ENCODE data around the gene MND1.

Gene MND1

DNA sequence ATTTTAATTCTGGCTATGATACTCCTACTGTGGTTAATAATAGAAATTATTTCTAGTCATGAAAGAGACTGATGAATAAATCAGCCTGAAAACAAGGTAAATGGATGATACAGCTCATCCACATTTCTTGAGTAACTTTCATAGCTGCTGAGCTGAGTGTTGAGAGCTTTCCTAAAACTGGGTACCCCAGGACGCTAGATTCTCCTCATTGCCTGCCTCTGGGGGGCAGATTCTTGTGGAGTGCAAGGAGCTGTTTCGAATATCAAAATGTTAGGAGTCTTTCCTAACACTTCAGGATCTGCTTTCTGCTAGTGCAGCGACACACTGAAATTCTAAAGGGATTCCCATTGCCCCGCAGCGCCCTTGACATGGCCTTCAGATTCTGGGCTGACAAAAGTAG is 2.1 kb downstream of the MND1 start:
- no peak for DNase-seq

DNA sequence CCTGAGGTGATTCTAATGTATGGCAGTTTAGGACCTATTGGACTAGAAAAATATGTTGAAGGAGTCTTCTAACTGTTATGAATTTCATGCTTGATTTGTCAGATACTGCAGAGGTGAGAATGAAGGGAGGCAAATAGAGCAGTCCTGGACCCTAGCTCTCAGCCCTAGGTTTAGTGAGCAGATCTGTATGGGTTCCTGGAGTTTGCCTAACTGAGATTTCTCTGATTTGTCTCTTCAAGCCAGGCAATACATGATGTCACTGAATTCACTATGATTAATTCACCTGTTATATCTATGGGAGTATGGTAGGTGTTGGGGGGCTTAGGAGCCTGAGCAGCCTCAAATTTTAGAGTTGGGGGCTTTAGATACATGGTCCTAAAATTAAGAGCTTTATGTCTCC is 2.6 kb downstream of the MND1 start:
- DNase-seq = no peak

DNA sequence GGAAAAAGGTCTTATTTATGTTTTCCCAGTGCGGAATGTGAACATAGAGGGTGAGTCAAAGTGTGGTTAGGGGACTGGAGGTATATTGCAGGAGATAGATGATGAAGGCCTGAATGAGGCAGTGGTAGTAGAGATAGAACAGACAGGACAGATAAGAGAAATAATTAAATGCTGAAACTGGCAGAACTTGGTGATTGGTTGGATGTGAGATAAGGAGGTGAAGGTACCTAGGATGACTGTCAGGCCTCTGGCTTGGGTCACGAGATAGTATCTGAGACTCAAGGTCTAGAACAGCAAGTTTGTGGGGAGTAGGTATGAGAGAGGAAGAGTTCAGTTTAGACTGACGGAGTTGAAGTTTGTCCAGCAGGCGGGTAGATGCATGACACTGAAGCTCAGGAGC is 3.5 kb downstream of the MND1 start:
- no peak for DNase-seq

DNA sequence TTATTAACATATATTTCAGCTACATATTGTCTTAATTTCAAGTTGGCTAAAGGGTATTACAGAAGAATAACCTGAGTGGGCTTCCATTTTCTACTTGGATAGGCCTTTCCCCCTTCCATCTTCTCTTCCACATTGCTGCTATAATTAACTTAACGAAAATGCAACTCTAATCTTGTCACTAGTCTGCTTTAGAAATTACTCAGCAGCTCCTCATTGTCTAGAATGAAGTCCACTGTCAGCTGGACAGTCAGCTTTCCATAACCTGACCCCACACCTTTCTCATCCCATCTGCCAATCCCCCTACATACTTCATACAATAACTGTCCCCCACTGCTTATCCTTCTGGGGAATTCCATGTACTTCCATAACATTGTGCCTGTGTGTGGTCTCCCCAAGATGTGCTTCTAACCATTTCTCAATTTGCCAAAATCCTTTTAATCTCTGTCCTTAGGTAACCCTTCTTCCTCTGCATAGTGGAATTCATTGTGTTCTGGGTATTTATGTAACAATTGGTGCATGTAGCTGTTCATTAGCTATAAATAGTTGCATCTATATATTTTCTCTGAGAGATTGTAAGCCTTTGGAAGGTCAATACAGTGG is 4.8 kb downstream of the MND1 start:
- no peak for DNase-seq

DNA sequence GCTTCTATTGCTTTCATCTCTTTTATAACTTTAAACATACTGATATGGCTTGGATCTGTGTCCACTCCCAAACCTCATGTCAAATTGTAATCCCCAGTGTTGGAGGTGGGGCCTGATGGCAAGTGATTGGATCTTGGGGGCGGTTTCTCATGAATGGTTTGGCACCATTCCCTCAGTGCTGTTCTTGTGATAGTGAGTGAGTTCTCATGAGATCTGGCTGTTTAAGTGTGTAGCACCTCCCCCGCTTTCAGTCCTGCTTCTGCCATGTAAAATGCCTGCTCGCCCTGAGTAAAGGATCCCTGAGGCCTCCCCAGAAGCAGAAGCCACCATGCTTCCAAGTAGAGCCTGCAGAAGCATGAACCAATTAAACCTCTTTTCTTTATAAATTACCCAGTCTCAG is 17.7 kb downstream of the MND1 start:
- DNase-seq = no peak

DNA sequence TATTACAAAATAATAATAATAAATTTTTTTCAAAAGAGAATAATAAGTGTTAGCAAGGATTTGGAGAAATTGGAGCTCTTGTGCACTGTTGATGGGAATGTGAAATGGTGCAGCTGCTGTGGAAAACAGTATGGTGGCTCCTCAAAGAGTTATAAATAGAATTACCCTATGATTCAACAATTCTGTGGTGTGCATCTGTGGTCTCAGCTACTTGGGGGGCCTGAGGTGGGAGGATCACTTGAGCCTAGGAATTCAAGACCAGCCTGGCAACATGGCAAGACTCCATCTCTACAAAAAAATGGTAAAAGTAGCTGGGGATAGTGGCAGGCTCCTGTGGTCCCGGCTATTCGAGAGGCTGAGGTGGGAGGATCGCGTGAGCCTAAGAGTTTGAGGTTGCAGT is 19.6 kb downstream of the MND1 start:
- no peak for DNase-seq

DNA sequence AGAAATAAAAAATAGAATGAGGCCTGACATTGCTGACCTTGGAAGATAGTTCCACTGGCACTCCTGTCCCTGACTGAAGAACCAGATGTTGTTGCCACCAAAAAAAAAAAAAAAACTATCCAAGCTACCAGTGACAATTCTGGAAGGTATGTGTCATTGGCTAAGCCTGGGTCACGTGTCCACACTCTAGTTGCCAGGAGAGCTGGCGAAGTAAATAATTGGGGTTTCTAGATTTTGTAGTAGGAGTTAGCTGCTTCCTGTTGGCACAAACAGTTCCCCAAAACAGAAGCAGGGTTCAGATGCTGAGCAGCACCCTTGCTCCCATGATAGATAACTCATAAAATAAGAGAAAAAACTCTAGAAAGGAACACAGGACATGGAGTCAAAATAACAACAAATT is 20.5 kb downstream of the MND1 start:
- DNase-seq = no peak

DNA sequence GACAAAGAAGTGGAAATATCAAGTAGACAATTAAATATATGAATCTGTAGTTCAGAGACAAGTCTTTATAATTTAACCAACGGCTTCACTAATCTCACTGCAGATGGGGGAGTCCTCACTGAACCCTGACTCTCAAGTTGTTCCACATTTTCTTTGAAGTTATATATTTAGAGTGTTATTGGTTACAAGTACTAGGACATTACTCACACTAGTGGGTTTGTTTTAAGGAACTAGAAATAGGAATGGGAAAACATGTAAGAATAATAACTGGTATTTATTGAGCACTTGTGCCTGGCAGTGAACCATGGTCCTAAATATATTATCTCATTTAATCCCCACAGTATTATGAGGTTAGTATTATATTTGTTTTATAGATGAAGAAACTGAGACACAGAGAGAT is 22.0 kb downstream of the MND1 start:
- no peak for DNase-seq

DNA sequence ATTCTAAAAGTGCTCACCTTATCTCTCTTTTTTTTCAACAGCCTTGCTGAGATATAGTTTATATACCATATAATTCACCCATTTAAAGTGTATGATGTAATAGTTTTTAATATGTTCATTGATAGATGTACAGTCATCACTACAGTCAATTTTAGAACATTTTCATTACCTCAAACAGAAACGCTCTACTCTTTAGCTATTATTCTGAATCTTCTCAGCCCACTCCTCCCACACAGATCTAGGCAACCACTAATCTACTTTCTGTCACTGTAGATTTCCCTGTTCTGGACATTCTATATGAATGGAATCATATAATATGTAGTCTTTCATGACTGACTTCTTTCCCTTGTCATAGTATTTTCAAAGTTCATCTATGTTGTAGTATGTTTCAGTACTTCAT is 22.6 kb downstream of the MND1 start:
- DNase-seq = no peak

DNA sequence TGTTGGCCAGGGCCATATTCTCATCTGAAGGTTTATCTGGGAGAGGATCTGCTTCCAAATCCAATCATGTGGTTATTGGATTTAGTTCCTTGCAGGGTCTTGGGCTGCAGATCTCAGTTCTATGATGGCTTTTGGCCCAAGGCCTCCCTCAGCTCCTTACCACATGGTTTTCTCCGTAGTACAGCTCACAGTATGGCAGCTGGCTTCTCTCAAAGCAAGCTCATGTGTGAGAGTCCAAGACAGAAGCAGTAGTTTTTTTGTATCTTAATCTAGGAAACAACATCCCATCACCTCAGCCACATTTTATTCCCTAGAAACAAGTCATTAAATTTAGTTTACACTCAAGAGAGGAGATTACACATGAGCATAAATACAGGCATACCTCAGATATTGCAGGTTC is 24.5 kb downstream of the MND1 start:
- no peak for DNase-seq

DNA sequence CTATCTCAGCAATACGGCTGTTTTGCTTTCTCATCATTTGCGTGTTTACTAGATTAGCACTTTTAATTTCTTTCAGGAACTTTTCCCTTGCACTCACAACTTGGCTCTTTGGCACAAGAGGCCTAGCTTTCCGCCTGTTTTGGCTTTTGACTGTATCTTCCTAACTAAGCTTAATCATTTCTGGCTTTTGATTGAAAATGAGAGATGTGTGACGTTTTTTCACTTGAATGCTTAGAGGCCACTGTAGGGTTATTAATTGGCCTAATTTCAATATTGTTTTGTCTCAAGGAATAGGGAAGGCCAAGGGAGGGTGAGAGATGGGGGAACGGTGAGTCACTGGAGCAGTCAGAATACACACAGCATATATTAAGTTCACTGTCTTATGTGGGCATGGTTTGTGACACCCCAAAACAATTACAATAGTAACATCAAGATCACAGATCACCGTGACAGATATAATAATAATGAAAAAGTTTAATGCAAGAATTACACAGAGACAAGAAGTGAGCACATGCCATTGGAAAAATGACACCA is 27.3 kb downstream of the MND1 start:
- no peak for DNase-seq

DNA sequence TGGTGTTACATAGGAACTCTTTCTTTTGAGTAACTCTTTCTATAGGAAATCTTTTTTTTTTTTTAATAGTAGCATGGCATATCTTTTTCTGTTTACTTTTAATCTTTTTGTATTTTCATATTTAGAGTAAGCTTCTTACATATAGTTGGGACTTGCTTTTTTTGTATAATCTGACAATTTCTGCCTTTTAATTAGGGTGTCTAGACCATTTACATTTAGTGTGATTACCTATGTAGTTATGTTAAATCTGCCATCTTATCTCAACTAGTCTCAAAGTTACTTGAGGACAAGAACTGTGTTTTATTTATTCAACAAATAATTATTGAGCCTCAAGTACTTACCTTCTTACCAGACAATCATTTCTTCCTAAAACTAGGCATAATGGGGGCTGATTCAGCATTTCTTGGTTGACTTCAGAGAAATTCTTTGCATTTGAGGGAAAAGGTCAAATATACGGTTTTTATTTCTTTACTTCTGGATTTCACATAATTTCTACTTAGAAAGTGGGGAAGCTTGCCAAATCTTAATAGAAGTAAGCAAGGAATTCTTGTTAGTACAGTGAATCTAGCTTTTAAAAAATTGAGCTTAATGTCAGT is 28.6 kb downstream of the MND1 start:
- DNase-seq = no peak

DNA sequence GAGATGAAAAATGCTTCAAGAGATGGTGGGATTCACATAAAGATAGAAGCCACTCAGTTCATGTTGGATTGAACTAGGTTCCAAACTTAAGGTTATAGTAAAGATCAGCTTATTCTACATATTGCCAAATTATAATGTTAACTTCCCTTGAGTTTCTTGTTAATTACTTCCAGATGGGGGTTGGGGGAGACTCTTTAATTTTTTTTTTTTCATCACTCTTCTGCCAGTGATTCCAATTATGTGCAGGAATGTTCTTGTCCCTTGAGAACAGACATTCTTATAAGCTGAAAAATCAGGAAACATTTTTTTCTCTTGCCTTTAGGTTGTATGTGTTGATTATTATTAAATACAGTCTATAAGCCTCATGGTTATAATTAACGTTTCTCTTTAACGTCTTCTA is 30.0 kb downstream of the MND1 start:
- DNase-seq = no peak

DNA sequence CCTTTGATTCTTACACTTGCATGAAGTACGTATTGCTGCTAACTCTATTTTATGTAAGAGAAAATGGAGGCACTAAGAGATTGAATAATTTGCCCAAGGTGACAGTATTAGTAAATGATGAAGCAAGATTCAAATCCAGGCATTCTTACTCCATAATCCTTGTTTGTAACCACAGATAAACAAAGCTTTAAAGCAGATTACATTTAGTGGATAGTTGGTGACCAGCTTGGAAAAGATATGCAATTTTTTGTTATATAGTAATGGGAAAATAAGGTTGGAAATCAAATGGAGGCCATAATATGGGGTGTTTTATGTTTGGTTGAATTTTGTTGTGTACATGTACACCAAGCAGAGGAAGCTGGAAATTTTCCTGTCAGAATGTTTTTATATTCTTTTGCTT is 30.8 kb downstream of the MND1 start:
- DNase-seq = no peak

DNA sequence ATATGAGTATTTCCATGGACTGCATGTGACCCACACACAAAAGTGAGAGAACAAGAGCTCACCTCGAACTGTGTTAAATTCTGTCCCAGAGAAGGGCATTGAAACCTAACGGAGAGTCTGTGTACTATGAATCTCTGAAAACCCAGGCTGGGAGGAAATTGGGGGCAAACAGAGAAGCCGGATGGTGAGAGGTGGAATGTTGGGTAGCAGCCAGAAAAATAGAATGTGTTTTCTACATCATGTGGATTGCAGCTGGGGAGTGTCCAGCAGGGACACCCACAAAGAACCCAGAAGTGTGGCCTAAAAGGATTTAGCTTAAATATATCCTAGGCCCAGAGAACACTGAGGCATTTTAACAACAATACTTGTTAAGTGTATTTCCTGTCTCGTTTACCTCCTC is 38.6 kb downstream of the MND1 start:
- no peak for DNase-seq

DNA sequence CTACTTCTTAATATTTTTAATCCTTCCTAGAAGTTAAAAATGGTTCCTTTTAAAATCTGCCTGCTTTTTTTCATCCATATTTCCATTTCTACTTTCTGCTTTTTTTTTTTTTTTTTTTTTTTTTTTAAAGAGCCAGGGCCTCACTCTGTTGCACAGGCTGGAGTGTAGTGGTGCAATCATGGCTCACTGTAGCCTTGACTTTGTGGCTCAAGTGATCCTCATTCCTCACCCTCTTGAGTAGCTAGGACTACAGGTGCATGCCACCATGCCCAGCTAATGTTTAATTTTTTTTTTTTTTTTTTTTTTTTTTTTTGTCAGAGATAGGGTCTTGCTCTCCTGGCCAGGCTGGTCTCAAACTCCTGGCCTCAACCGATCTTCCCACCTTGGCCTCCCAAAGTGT is 39.7 kb downstream of the MND1 start:
- no peak for DNase-seq

DNA sequence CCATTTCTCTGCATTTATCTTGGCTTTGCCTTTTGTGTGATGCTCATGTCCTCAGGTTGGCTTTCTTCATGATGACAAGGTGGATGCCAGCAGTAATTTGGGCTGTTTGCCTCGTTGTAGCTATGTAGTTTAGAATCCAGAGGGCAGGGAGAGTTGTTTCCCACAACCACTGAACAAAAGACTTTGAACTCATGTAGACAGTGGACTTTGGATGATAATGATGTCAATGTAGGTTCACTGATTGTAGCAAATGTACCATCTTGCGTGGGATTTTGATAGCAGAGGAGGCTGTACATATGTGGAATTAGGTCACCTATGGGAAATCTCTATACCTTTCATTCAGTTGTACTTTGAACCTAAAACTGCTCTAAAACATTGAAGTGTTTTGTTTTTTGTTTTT is 41.3 kb downstream of the MND1 start:
- DNase-seq = no peak

DNA sequence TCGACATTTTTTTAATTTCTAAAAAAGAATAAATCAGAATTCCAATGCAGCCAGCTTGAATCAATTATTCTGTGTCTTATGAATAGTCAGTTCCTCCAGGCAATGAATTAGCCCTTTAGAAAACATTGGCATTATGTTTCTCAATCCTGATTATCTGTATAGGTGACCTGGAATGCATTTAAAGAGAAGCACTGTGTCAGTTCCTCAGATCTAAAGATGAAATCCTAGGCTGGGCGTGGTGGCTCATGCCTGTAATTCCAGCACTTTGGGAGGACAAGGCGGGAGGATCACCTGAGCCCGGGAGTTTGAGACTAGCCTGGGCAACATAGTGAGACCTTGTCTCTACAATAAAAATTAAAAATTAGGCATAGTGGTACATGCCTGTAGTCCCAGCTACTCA is 43.5 kb downstream of the MND1 start:
- DNase-seq = no peak

DNA sequence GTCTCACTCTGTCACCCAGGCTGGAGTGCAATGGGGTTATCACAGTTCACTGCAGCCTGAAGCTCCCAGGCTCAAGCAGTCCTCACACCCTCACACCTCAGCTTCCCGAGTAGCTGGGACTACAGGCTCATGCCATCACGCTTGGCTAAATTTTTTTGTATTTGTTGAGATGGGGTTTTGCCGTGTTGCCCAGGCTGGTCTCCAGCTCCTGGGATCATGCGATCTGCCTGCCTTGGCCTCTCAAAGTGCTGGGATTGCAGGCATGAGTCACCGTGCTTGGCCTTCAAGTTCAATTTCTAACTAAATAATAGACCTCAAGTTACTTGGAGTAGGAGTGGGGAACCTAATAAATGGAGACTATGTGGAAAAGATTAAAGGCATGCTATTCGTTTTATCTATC is 48.9 kb downstream of the MND1 start:
- DNase-seq = no peak

DNA sequence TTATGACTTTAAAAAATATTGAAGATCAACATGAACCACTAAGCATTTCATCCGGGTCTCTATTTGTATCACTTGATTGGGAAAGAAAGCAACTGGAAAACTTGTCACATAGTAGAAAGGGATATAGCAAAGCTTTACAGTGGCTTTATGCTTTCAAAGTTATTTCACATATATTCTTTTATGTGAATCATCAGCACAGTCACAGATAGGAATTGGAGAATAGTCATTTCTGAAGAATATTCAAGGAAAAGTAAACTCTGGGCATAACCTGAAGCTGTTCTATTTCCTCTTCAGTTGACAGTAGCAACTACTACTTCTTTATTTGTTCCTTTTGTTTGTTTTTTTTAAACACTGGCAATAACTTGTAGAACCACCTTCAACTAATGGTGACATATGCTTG is 50.5 kb downstream of the MND1 start:
- DNase-seq = no peak

DNA sequence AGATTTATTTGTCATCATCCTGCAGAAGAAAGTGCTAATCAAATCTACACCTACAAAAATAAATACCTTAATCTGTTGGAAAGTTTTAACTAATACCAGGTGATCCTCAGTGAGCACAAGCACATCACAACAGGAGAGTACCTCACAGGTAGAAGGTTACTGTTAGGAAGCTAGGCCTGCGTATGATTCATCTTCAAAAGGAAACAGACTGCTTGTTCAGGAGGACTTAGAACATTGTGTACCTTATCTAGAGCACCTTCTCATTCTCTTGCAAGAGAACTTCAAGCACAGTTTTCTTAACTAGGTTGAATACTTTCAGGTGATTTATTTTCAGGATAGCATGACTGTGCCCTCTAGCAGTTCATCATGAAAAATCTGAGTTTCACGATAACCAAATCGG is 54.2 kb downstream of the MND1 start:
- no peak for DNase-seq

DNA sequence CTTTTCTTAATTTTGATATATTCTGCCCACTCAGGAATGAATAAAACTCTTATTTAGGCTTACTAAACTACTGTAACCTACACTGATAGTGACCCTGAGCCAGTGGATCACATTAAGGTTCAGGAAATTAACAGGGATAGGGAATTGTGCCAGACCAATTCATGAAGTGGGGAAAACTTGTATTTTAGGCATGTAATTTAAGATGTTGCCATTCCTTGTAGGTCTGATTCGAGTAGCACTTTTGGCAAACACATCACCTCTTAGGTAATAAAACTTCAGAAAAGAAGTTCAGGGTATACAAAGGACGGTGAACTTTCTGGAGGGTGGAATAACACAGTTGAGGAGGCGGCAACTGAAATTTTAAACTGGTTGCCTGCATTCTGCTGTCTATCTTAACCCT is 54.9 kb downstream of the MND1 start:
- no peak for DNase-seq

DNA sequence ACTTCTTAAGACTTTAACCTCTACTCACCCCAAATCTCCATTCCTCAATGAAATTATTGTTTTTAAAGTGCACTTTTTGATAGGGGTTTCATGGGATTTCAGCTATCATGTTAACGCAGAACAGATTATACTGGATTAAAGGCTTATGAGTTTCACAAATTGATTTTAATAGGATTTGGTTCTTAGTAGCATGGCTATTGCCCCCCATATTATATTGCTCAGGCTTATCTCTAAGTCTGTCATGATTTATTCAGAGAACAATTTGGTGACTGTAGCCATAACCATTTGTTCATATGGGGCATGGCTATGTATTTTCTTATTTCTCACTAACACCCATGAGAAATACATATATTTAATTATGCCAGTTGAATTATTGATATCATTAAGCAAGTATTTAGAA is 57.0 kb downstream of the MND1 start:
- no peak for DNase-seq

DNA sequence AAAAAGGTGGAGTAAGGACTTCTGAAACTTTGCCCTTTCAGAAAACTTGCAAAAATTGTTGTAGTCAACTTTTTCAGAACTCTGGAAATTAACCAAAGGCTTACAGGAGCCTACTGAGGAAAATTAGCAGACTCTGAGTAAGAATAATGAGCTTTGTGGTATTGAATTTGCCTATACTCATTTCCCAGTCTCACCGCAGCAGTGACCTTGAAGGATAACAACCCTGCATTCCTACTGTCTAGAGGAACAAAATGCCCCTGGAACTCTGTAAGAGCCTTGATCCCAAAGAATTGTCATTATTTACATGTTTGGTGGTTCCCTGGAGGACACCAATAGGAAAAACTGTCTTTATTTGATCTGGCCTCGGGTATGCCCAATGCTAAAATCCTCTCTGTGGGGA is 57.9 kb downstream of the MND1 start:
- DNase-seq = no peak

DNA sequence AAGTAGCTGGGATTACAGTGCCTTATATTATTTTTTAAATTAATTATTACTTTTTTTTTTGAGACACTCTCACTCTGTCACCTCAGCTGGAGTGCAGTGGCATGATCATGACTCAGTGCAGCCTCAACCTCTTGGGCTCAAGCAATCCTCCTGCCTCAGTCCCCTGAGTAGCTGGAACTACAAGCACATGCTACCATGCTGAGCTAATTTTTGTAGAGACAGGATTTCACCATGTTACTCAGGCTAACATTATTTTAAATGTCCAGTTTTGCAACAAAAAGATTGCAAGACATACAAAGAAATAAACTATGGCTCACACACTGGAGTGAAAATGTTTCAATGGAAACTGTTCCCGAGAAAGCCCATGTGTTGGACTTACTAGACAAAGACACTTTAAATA is 59.2 kb downstream of the MND1 start:
- DNase-seq = no peak
